ENCODE results near the gene S1PR5. TPM values are rescaled to one million over a fixed set of nuclear protein-coding genes. Genes with fewer than 3 reads are reported as not detected.
A peak's percentile ranks its signal among the peaks of the same experiment; 100 is the strongest.

The S1PR5 gene
- polyA plus RNA-seq, 3 donors = 0.78 to 1.5 (median 1.2) TPM

DNA sequence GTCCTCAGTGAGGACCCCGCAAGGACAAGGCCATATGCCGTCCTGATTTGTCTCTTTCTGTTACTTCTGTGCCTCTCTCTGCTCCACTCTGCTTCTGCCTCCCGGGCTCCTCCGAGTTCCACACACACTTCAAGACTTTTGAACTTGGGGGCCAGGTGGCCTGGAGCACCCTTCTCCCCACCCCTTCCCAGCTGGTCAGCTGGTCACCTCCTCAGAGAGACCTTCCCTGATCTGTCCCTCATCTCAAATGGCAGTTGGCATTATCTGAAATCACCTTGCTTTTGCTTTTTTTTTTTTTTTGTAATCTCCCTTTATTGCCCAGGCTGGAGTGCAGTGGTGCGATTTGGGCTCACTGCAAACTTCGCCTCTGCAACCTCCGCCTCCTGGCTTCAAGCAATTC lies 2.2 kb upstream of the S1PR5 start:
- DNase-seq (ENCODE audit: extremely low read depth in 1 of 11, low read depth in 9 of 11, low spot score in 4 of 11) = no peak

DNA sequence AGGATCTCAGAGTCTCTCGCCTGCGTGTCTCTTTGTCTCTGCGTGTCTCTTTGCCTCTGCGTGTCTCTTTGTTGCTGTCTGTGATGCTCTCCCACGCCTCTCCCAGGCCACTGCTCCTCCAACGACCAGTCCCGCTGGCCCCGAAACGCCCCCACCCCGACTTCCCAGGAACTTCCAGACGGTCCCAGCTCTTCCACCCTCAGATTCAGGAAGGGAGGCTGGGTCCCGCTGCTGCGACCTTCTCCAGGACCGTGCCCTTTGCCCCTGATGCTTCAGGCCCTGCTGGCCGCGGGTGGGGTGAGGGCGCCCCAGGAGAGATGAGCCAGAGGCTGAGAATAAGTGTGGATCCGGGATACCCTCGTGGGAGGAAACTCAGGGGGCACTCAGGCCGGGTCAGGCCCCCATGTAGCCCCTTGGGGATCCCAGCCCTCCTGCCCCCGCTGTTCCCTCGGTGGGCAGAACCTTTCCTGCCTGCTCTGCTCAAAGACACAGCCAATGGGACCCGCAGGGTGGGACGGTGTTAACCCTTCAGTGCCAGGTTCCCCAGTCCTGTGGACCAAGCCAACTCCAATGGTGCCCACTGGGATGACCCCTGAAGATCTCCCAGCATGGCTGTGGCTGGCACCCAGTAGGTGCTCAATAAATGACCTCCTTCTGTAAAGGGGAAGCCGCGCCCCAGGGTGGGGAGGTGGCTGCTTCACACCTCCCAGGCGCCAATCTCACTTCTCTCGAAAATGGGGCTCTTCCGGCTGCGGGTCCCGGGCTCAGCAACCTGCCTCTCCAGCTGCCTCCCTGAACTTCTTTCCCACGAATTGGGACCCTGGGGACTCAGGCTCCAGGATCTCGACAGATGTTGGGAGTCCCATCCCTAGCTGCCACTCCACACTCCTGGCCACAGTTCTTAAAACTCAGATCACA lies 1.5 kb upstream of the S1PR5 start:
- DNase-seq (ENCODE audit: extremely low read depth in 1 of 11, low read depth in 9 of 11, low spot score in 4 of 11) = no peak

DNA sequence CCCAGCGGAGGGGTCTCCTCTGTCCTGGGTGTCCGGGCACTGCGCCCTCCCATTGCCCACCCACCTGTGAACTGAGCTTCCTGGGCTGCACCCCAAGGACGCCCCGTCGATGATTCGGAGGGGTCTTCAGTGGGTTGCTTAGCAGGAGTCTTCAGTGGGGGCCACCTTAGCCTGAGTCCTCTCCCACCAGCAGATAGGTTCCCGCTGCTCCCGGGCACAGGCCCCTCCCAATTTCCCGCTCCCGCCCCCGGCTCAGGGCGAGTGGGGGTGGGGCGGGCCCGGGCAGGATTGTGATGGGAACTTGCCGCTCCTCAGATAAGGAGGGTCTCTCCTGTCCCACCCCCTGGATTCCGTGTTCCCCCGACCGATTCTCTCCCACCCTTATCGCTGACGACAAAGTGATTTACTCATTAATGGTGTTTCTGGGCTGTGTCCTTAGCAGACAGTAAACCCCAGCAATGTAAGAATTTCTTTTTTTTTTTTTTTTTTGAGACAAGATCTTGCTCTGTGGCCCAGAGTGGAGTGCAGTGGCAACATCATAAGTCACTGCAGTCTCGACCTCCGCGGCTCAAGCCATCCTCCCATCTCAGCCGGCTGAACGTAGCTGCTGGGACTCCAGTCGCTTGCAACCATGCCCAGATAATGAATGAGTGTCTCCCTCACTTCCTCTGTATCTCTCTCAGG lies 655 bp upstream of the S1PR5 start:
- no peak for DNase-seq (ENCODE audit: extremely low read depth in 1 of 11, low read depth in 9 of 11, low spot score in 4 of 11)

DNA sequence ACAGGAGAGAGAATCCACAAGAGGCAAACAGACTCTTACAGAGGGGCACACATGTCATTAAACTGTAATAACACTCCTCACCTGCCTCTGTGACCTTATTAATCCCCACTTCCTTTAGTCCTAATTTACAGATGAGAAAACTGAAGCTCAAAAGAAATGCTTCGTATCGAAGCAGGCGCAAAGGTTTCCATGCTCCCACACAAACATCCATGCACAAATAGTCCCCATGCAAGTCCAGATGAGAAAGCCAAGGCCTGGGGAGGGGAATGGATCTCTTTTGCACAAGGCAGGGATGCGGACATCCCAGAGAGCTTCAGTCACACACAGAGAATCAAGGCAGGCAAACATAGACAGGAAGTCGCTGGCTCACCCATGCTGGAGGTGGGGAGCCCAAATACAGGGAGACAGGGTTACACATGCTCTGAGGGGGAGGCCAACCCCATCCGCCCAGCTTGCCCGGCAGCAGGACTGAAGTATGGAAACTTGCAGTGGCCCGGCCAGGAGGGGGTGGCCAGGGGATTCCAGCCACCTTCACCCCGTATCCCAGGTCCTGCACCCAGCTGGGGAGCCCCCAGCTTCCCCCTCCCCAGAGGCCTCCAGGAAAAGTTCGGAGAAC lies 468 bp downstream of the S1PR5 start:
- DNase-seq (ENCODE audit: extremely low read depth in 1 of 11, low read depth in 9 of 11, low spot score in 4 of 11) = no peak

DNA sequence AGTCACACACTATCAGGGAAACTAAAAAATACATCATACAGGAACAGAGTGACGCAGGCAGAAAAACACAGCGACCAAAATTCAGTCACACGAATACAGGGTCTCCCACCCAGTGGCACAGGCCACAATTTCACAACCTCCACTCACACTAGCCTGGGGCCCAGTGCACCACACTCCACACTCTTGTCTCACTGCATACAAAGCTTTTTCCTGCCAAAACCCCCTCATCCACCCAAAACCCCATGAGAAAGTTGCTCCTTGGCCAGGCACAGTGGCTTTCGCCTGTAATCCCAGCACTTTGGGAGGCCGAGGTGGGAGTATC lies 1.2 kb downstream of the S1PR5 start:
- no peak for DNase-seq (ENCODE audit: extremely low read depth in 1 of 11, low read depth in 9 of 11, low spot score in 4 of 11)

DNA sequence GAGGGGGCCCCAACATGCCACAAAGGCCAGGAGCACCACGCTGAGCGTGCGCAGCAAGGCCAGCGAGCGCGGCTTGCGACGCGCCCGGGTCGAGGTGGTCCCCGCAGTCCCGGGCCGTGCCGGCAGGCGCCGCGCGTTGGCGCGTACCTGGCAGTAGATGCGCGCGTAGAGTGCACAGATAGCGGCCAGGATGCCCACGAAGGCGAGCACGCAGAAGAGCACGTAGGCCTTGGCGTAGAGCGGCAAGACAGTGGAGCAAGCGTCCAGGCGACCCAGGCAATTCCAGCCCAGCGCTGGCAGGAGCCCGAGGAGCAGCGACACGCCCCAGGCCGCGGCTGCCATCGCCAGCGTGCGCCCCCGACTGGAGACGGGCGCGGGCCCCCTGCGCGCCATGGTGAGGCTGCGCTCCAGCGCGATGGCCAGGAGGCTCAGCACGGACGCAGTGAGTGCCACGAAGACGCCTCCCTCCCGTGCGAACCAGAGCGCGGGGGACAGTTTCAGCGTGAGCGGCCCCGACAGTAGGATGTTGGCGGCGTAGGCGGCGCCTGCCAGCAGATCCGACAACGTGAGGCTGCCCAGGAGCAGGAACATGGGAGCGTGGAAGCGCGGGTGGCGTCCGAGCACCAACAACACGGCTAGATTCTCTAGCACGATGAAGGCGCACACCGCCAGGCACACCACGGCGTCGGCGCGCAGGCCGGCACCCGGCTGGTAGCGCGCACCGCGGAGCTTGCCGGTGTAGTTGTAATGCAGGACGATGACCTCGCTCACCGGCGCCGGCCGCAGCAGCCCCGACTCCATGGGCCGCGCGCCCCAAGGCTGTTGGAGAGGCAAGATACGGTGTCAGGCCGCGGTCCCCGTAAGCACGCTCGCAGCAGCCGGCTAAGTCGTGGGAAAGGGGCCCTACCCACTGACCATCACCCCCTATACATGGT lies 2.8 kb downstream of the S1PR5 start:
- no peak for DNase-seq (ENCODE audit: extremely low read depth in 1 of 11, low read depth in 9 of 11, low spot score in 4 of 11)

DNA sequence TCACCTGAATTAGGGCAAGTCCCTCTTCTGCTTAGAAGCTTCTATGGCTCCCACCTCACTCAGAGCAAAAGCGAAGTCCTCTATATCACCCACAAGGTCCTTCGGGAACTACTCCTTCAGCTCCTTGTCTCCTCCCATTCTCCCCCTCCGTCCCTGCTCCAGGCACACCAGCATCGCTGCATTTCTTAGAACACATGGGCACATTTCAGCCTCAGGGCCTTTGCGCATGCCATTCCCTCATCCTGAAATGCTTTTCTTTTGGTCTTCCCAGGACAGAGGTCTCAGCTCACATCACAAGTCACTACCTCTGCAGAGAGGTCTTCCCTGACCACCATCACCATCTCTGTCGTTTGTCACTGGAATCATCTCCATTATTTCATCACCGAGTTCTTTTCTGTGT lies 4.0 kb downstream of the S1PR5 start:
- no peak for DNase-seq (ENCODE audit: extremely low read depth in 1 of 11, low read depth in 9 of 11, low spot score in 4 of 11)

DNA sequence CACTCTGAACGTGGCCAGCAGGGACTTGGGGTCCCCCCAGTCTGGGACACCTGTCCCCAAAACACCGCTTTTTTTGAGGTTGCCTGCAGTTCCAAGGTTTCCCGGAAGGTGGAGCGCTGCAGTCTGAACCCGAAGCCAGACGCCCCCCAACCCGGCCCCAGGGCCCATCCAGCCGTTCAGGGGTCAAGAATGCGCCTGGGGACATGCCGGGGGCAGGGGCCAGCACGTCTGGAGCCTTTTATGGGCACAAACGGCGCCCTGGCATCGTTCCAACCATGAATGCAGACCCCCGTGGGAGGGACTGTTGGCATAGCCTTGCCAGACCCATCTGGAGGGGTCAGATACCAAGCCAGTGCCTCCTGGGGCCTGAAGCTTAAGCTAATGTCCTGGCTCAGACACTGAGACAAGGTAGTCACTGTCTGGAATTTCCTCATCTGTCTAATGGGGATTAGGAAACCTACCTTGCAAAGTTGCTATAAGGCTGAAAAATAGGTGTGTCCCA lies 6.9 kb downstream of the S1PR5 start:
- no peak for DNase-seq (ENCODE audit: extremely low read depth in 1 of 11, low read depth in 9 of 11, low spot score in 4 of 11)

DNA sequence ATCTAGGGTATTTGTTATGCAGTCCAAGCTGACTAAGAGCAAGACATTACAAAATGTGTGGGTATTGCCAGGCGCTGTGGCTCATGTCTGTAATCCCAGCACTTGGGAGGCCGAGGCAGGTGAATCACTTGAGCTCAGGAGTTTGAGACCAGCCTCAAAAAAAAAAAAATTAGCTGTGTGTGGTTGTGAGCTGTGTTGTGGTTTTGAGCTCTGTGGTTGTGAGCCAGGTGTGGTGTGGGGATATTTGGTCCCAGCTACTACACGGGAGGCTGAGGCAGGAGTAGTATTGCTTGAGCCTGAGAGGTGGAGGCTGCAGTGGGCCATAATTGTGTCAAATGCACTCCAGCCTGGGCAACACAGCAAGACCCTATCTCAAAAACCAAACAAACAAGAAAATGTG lies 8.5 kb downstream of the S1PR5 start:
- DNase-seq (ENCODE audit: extremely low read depth in 1 of 11, low read depth in 9 of 11, low spot score in 4 of 11) = no peak

DNA sequence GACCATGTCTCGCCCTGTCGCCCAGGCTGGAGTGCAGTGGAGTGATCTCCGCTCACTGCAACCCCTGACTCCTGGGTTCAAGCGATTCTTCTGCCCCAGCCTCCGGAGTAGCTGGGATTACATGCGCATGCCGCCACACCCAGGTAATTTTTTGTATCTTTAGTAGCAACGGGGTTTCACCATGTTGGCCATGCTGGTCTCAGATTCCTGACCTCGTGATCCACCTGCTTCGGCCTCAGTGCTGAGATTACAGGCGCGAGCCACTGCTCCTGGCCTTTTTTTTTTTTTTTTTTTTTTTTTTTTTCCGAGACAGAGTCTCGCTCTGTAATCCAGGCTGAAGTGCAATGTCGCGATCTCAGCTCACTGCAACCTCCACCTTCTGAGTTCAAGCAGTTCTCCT lies 9.2 kb downstream of the S1PR5 start:
- DNase-seq (ENCODE audit: extremely low read depth in 1 of 11, low read depth in 9 of 11, low spot score in 4 of 11) = no peak

DNA sequence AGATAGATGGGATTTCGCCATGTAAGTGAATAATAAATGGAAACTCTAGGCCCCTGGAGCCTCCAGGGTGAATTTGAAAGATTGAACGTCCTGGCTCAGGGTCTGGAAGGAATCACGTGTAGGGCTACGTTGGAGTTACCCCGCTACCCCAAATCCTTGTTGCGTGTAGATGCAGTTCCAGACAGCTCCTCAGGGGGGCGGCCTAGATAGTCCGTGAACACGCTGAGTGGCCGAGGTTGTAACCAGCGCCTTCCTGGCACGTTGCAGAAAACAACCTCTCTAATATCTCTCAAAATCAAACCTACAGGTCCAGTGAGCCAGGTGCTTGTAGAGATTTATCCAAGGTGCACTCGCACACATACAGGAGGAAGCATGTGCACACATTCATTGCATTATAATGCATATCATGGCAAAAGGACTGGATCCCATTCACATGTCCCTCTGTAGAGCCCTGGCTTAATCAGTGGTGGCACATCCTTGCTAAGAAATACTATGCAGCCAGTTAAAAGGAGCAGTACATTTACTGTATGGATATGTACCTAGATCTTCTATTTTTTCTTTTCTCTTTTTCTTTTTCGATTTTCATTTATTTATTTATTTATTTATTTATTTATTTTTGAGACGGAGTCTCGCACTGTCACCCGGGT lies 11.5 kb downstream of the S1PR5 start:
- peak in 3 of 11 donors; percentile 33 to 46 (median 36) for DNase-seq (ENCODE audit: extremely low read depth in 1 of 11, low read depth in 9 of 11, low spot score in 4 of 11)

DNA sequence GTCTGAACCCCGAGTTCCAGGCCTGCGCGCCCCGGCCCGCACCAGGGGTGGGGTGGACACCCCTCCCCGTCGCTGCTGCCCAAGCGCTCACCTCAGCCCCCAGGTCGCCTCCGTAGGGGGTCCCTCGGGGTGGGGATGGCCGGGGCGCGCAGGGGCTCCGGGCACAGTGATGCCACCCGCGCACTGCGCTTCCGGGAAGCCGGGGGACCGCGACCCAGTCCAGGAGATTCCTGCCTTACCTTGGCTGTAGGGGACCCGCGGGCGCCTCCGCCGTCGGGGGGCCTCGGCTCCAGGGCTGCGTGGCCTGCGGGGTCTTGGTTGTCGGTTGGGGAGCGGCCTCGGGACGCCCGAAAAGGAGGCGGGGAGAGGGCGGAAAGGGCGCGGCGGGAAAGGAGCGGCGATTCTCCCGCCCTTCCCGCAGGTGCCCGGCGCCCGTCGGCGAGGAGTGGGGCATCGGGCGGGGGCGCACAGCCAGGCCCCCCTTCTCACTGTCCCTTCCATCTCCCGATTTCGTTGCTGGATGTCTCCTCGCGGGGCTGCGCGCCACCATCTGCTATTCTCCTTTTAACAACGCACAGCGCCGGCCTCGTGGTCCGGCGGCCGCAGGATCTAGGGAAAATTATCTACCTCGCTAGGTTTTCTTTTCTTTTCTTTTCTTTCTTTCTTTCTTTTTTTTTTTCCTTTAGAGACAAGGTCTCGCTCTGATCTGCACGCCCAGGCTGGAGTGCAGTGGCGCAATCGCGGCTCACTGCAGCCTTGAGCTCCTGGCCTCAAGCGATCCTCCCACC lies 14.1 kb downstream of the S1PR5 start, which contains the start of gene KEAP1:
Gene KEAP1, minus strand, starts transcription at position 355 of the 788 bp plus-strand sequence. CDS start 3,323 bp downstream, outside the sequence.
- DNase-seq (ENCODE audit: extremely low read depth in 1 of 11, low read depth in 9 of 11, low spot score in 4 of 11) = peak in 2 of 11 donors; percentile 27 to 32

DNA sequence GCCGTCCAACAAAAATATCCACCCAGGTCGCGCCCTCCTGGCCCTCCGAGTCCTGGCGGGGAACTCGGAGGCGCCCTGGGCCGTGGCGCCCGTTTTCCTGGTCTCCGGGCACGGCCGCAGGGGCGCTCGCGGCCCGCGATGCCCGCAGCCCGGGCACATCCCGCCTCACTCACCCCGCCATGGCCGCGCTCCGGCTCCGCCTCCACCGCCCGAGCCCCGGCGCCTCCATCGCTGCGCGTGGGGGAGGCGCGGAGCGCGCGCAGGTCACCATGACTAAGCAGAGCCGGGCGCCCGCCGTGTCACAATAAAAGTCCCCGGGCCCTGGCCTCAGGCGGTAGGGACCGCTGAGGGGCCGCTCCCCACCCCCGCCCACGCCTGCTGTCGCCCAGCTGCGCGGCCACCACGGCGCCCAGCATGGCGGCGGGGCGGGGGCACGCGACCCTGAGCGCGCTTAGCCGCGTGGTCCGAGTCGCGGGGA lies 14.7 kb downstream of the S1PR5 start:
- DNase-seq (ENCODE audit: extremely low read depth in 1 of 11, low read depth in 9 of 11, low spot score in 4 of 11) = peak; percentile 78 to 94 (median 89)

DNA sequence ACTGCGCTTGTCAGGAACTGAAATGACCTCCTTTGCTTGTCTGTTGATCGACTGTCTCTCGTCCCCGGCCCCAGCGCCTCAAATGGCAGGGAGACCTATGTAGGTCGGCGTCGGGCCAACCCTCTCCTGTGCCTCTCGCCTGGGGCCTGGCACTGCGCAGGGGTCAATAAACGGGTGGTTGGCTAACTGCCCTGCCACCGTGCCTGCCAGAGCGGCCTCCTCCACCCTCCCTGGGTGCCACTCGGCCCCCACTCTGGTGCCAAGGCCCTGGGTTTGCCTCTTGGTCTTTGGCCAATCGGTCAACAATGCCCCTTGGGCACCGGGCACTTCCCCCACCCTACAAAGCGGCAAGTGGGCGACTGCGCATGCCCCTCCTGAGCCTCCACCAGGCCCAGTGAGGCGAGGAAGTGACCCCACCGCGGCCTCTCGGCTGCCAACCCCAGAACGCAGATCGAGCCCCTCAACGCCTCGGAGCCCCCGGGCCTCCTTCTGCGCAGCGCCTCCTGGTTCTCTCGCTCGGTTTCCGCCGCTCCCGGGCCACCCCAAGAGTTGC lies 15.2 kb downstream of the S1PR5 start:
- DNase-seq (ENCODE audit: extremely low read depth in 1 of 11, low read depth in 9 of 11, low spot score in 4 of 11) = peak in 2 of 11 donors; percentile 24 to 42

DNA sequence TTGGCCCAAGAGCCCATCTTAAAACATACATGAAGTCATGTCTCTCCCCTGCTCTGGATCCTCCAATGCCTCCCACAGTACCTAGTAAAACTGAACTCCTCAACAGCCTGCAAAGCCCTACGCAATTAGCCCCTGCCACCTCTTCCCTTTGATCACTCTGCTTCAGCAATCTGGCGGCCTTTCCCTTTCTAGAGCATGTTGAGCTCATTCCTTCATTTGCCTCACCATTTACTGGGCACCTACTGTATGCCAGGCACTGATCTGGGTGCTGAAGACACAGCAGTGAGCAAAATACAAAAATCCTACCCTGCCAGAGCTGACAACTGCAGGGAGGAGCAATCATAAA lies 17.0 kb downstream of the S1PR5 start:
- no peak for DNase-seq (ENCODE audit: extremely low read depth in 1 of 11, low read depth in 9 of 11, low spot score in 4 of 11)

DNA sequence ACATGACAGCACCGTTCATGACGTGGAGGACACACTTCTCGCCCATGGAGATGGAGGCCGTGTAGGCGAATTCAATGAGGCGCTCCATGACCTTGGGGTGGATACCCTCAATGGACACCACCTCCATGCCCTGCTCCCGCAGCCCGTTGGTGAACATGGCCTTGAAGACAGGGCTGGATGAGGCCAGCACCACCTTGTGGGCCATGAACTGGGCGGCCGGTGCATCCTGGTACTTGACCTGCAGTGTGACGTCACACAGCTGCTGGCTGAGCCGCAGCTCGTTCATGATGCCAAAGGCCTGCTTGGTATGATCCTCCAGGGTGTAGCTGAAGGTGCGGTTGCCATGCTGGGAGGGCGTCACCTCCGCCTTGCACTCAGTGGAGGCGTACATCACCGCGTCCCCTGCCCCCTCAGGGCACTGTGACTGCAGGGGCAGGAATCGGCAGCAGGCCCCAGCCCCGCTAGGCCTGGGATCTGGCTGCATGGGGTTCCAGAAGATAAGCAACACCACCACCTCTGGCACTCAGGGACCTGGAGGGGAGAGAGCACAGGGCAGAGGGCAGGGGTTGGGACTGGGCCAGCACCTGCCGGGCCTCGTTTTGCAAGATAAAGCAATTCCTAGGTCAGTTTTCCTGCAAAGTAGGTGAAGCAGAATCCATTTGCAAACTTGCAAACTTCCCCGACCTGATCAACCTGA lies 17.5 kb downstream of the S1PR5 start:
- DNase-seq (ENCODE audit: extremely low read depth in 1 of 11, low read depth in 9 of 11, low spot score in 4 of 11) = no peak

DNA sequence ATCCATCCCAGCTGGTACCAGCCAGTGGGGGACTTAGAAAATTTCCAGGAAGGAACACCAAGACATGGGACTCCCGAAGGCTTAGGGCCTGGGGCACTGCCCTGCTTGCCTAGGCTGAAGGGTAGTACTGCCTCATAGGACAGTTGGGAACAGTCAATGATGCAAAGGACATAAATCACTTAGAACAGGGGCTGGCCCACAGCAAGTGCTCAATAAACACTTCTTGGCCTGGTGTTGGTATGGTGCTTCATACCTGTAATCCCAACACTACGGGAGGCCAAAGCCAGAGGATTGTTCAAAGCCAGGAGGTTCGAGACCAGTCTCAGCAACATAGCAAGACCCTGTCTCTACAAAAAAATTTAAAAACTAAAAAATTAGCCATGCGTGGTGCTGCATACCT lies 19.9 kb downstream of the S1PR5 start:
- no peak for DNase-seq (ENCODE audit: extremely low read depth in 1 of 11, low read depth in 9 of 11, low spot score in 4 of 11)
